HL-60/S4 treated with phorbol 12-myristate 13-acetate at 8.2 ng/mL for 4 days and 3 days (cell line): ENCODE measurements around the gene RPL35A.

Source experiments
- in situ Hi-C: fragments of 300-500 bp; cut with MboI; formaldehyde crosslinking; loops from 2 replicates; pipeline ENCODE4 v1.15.0; 2022; ENCODE audit warnings: low sequenced_read_pairs

RPL35A gene

DNA sequence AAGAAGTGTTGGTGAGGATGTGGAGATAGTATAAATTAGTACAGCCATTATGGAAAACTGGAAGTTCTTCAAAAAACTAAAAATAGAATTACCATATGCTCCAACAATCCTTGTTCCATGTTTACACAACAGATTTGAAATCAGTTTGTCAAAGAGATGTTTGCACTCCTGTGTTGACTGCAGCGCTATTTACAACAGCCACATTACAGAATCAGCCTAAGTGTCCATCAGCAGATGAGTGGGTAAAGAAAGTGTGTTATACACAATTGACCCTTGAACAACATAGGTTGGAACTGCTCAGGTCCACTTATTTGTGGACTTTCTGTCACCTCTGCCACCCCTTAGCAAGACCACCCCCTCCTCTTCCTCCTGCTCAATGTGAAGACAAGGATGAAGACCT, 44.7 kb downstream of the RPL35A start:
- in situ Hi-C loops, result no loop called here

DNA sequence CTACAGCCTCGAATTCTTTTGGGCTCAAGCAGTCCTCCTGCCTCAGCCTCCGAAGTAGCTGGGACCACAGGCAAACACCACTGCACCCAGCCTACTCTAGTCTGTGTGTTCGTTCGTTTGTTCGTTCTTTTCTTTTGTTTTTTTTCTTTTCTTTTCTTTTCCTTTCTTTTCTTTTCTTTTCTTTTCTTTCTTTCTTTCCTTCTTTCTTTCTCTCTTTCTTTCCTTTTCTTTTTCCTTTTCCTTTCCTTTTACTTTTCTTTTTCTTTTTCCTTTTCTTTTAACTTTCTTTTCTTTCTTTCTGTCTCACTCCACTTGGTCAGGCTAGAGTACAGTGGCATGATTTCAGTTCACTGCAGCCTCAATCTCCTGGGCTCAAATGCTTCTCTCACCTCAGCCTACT, 46.9 kb downstream of the RPL35A start:
- in situ Hi-C loops, result no loop called here

DNA sequence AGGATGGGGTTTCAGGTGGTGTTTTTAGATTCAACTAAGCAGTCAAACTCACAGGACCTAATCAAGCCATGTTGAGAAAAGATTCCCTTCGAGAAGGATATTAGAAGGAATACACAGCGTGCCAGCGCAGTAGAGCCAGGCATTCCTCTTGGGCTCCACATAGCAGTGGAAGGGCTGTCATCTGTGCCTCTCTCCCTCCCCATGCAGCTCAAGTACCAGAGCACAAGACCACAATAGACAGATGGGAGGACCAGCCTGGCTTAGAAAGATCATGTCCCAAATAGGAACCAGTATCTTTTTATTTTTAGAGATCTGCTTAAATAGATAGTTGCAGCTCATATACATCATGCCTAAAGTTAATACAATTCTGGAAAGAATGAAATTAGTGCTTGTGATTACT, 47.9 kb downstream of the RPL35A start:
- in situ Hi-C loops, result no loop called here
